HG03575 (cell line): ENCODE data around the gene FBXW7.

ENCODE experiments used
- ATAC-seq: cut with Tn5 transposase; IDR thresholded peaks from one replicate; pipeline ENCODE4 v1.9.1; 2021; ENCODE audit not compliant: unreplicated experiment, insufficient number of reproducible peaks, low FRiP score; ENCODE audit errors: extremely low read depth

FBXW7 gene

GRCh38 chr4:152516156-152516555 lies 19.7 kb downstream of the FBXW7 start:
- ATAC-seq = no peak

- no peak for ATAC-seq
These were observed 20.2 kb downstream of the FBXW7 start for GRCh38 chr4:152515678-152516077.

GRCh38 chr4:152514356-152514755 lies 21.5 kb downstream of the FBXW7 start:
- no peak for ATAC-seq

GRCh38 chr4:152513078-152513477 lies 22.8 kb downstream of the FBXW7 start:
- no peak for ATAC-seq

GRCh38 chr4:152512483-152512882 lies 23.4 kb downstream of the FBXW7 start:
- ATAC-seq = no peak

- no peak for ATAC-seq
These were observed 25.3 kb downstream of the FBXW7 start for GRCh38 chr4:152510349-152511147.

GRCh38 chr4:152509595-152510225 lies 26.2 kb downstream of the FBXW7 start:
- ATAC-seq = no peak

- no peak for ATAC-seq
These were observed 27.1 kb downstream of the FBXW7 start for GRCh38 chr4:152508818-152509217.

- ATAC-seq = no peak
These were observed 27.5 kb downstream of the FBXW7 start for GRCh38 chr4:152508386-152508785.

GRCh38 chr4:152503653-152504290 lies 32.1 kb downstream of the FBXW7 start:
- no peak for ATAC-seq

- no peak for ATAC-seq
These were observed 33.9 kb downstream of the FBXW7 start for GRCh38 chr4:152501846-152502536.

GRCh38 chr4:152500800-152501434 lies 35.0 kb downstream of the FBXW7 start:
- ATAC-seq = no peak

- no peak for ATAC-seq
These were observed 35.6 kb downstream of the FBXW7 start for GRCh38 chr4:152500275-152500674.

GRCh38 chr4:152499344-152499743 lies 36.5 kb downstream of the FBXW7 start:
- ATAC-seq = no peak

GRCh38 chr4:152494020-152494419 lies 41.9 kb downstream of the FBXW7 start:
- ATAC-seq = no peak

- no peak for ATAC-seq
These were observed 47.6 kb downstream of the FBXW7 start for GRCh38 chr4:152488246-152488645.

- ATAC-seq = no peak
These were observed 49.2 kb downstream of the FBXW7 start for GRCh38 chr4:152486429-152487389.

- peak; percentile 96 for ATAC-seq
These were observed 50.1 kb downstream of the FBXW7 start for GRCh38 chr4:152485726-152486276.
